Mesothelial cell of epicardium (in vitro differentiated cells): Measurements from ENCODE around the gene SBSN. TPM values are rescaled to one million over a fixed set of nuclear protein-coding genes. Genes with fewer than 3 reads are reported as not detected.

Source experiments
- DNase-seq, 2 experiments: peaks; one replicate each; pipeline ENCODE4 v3.0.0; 2021; ENCODE audit warnings: low spot score in 2 of 2; ENCODE audit not compliant: unreplicated experiment in 2 of 2
- H3K27ac Mint-ChIP-seq: 2 replicates; pipeline ENCODE4 v1.8.0; 2021; ENCODE audit warnings: mixed read lengths
- H3K27me3 Mint-ChIP-seq: 2 replicates; pipeline ENCODE4 v1.8.0; 2021; ENCODE audit warnings: low read depth, mixed read lengths
- H3K36me3 Mint-ChIP-seq: 2 replicates; pipeline ENCODE4 v1.8.0; 2021; ENCODE audit warnings: mixed read lengths
- H3K4me1 Mint-ChIP-seq: 2 replicates; pipeline ENCODE4 v1.8.0; 2021; ENCODE audit warnings: mixed read lengths
- H3K4me3 Mint-ChIP-seq: 2 replicates; pipeline ENCODE4 v1.8.0; 2021; ENCODE audit warnings: mild to moderate bottlenecking, moderate library complexity, mixed read lengths
- H3K9me3 Mint-ChIP-seq: 2 replicates; pipeline ENCODE4 v1.8.0; 2021; ENCODE audit warnings: mixed read lengths
- CTCF ChIP-seq: fragments of 200-600 bp; sonication (generic); IDR thresholded peaks from one replicate; pipeline ENCODE4 v1.5.0; 2021; ENCODE audit warnings: antibody characterized with exemption; ENCODE audit not compliant: unreplicated experiment
- total RNA-seq: library from RNA; stranded (reverse); gene quantifications from 3 replicates; pipeline ENCODE4 v1.2.1, GENCODE V29; 2021

Gene SBSN
- total RNA-seq, 1 donor from 2014 or later = 0.49 TPM

GRCh38 chr19:35560271-35560670 is 32.2 kb upstream of the SBSN start:
- Mint-ChIP-seq H3K4me3 (no peak overlapping the region), H3K9me3 (no peaks in the 10 kb centered on the region), H3K27ac (no peak overlapping the region), H3K27me3 (peaks cover 89% of the 10 kb centered on the region), H3K4me1 (peaks cover 4% of the 10 kb centered on the region), H3K36me3 (no peaks in the 10 kb centered on the region)
- DNase-seq = no peak
- TF ChIP-seq CTCF = no peak

GRCh38 chr19:35559781-35560180 is 31.7 kb upstream of the SBSN start:
- TF ChIP-seq CTCF = no peak
- Mint-ChIP-seq H3K36me3 (no peaks in the 10 kb centered on the region), H3K27ac (no peak overlapping the region), H3K4me3 (no peak overlapping the region), H3K27me3 (peaks cover 88% of the 10 kb centered on the region), H3K9me3 (no peaks in the 10 kb centered on the region), H3K4me1 (peaks cover 4% of the 10 kb centered on the region)
- no peak for DNase-seq

GRCh38 chr19:35559281-35559659 is 31.2 kb upstream of the SBSN start:
- peaks cover 4% of the 10 kb centered on the region for H3K4me1 Mint-ChIP-seq
- H3K27ac Mint-ChIP-seq = no peak overlapping the region
- DNase-seq = no peak
- no peaks in the 10 kb centered on the region for H3K9me3 Mint-ChIP-seq
- peaks cover 88% of the 10 kb centered on the region for H3K27me3 Mint-ChIP-seq
- TF ChIP-seq CTCF = no peak
- no peak overlapping the region for H3K4me3 Mint-ChIP-seq
- H3K36me3 Mint-ChIP-seq = no peaks in the 10 kb centered on the region

GRCh38 chr19:35558400-35559280 is 30.5 kb upstream of the SBSN start:
- Mint-ChIP-seq H3K4me1 (peaks cover 4% of the 10 kb centered on the region), H3K9me3 (no peaks in the 10 kb centered on the region), H3K27ac (no peak overlapping the region), H3K36me3 (no peaks in the 10 kb centered on the region), H3K27me3 (peaks cover 90% of the 10 kb centered on the region), H3K4me3 (peak overlapping the region; percentile 75)
- DNase-seq = no peak
- TF ChIP-seq CTCF = no peak

GRCh38 chr19:35557539-35558399 is 29.7 kb upstream of the SBSN start:
- Mint-ChIP-seq H3K4me1 (peaks cover 4% of the 10 kb centered on the region), H3K27me3 (peaks cover 83% of the 10 kb centered on the region), H3K4me3 (peak overlapping the region; percentile 75), H3K36me3 (no peaks in the 10 kb centered on the region), H3K9me3 (no peaks in the 10 kb centered on the region), H3K27ac (no peak overlapping the region)
- no peak for TF ChIP-seq CTCF
- peak; percentile 70 to 82 for DNase-seq
